HG02678 (cell line): ENCODE measurements around the gene ATP8B4.

Source experiments
- ATAC-seq: cut with Tn5 transposase; IDR thresholded peaks from one replicate; pipeline ENCODE4 v1.9.1; 2021; ENCODE audit warnings: mild to moderate bottlenecking, moderate library complexity; ENCODE audit not compliant: unreplicated experiment

ATP8B4 gene

GRCh38 chr15:50042775-50043174, 76.3 kb downstream of the ATP8B4 start:
- ATAC-seq = no peak

- ATAC-seq = no peak
These were observed 88.6 kb downstream of the ATP8B4 start for GRCh38 chr15:50030456-50030855.

GRCh38 chr15:50028326-50028725, 90.7 kb downstream of the ATP8B4 start:
- no peak for ATAC-seq

GRCh38 chr15:50024281-50024680, 94.8 kb downstream of the ATP8B4 start:
- no peak for ATAC-seq

- ATAC-seq = no peak
These were observed 100.5 kb downstream of the ATP8B4 start for GRCh38 chr15:50018491-50018890.

GRCh38 chr15:50017522-50017921, 101.5 kb downstream of the ATP8B4 start:
- no peak for ATAC-seq

GRCh38 chr15:50016951-50017350, 102.1 kb downstream of the ATP8B4 start:
- no peak for ATAC-seq

- no peak for ATAC-seq
These were observed 106.2 kb downstream of the ATP8B4 start for GRCh38 chr15:50012790-50013189.

- ATAC-seq = no peak
These were observed 109.4 kb downstream of the ATP8B4 start for GRCh38 chr15:50009634-50010033.

- peak; percentile 100 for ATAC-seq
These were observed 115.2 kb downstream of the ATP8B4 start for GRCh38 chr15:50003786-50004334.

GRCh38 chr15:49991587-49991986, 127.4 kb downstream of the ATP8B4 start:
- ATAC-seq = no peak

GRCh38 chr15:49990835-49991545, 128.0 kb downstream of the ATP8B4 start:
- no peak for ATAC-seq

- ATAC-seq = no peak
These were observed 129.5 kb downstream of the ATP8B4 start for GRCh38 chr15:49989498-49989897.

GRCh38 chr15:49988766-49989165, 130.3 kb downstream of the ATP8B4 start:
- ATAC-seq = no peak

GRCh38 chr15:49987896-49988295, 131.1 kb downstream of the ATP8B4 start:
- no peak for ATAC-seq

- ATAC-seq = no peak
These were observed 131.7 kb downstream of the ATP8B4 start for GRCh38 chr15:49987198-49987785.

- no peak for ATAC-seq
These were observed 132.7 kb downstream of the ATP8B4 start for GRCh38 chr15:49986326-49986725.

- ATAC-seq = no peak
These were observed 133.6 kb downstream of the ATP8B4 start for GRCh38 chr15:49985463-49985862.

GRCh38 chr15:49984436-49984835, 134.6 kb downstream of the ATP8B4 start:
- ATAC-seq = no peak

- ATAC-seq = no peak
These were observed 136.4 kb downstream of the ATP8B4 start for GRCh38 chr15:49982584-49982983.

GRCh38 chr15:49979705-49980382, 139.2 kb downstream of the ATP8B4 start:
- no peak for ATAC-seq

- ATAC-seq = no peak
These were observed 140.9 kb downstream of the ATP8B4 start for GRCh38 chr15:49978121-49978520.
